Stimulated activated CD8-positive, alpha-beta memory T cell treated with anti-CD3 and anti-CD28 coated beads, Interleukin-15, amount 100 ng/mL, for 1 hour (primary cell): Measurements from ENCODE around the gene UTS2R.
"Not testable (repeated sequence)": the region's sequence is repeated elsewhere in the genome, so short reads cannot be mapped to it uniquely, and the experiment has no call there.

Source experiments
- DNase-seq: peaks from one replicate; pipeline ENCODE4 v3.0.0-alpha.2; 2020; ENCODE audit warnings: low read depth

UTS2R gene

GRCh38 chr17:82375359-82376041 is 3.9 kb downstream of the UTS2R start:
- no peak for DNase-seq

GRCh38 chr17:82376042-82376730 is 4.6 kb downstream of the UTS2R start:
- no peak for DNase-seq

- not testable (repeated sequence) for DNase-seq
Observed at GRCh38 chr17:82377294-82377693, 5.7 kb downstream of the UTS2R start.

- no peak for DNase-seq
Observed at GRCh38 chr17:82377924-82378740, 6.6 kb downstream of the UTS2R start.

GRCh38 chr17:82378741-82379021 is 7.1 kb downstream of the UTS2R start:
- DNase-seq = no peak

GRCh38 chr17:82380860-82381702 is 9.5 kb downstream of the UTS2R start:
- DNase-seq = no peak

GRCh38 chr17:82381703-82382009 is 10.1 kb downstream of the UTS2R start:
- DNase-seq = not testable (repeated sequence)

- DNase-seq = not testable (repeated sequence)
Observed at GRCh38 chr17:82382220-82382932, 10.8 kb downstream of the UTS2R start.

GRCh38 chr17:82382933-82383255 is 11.3 kb downstream of the UTS2R start:
- DNase-seq = no peak

- no peak for DNase-seq
Observed at GRCh38 chr17:82383411-82383810, 11.8 kb downstream of the UTS2R start.

GRCh38 chr17:82384051-82384729 is 12.6 kb downstream of the UTS2R start:
- no peak for DNase-seq

- no peak for DNase-seq
Observed at GRCh38 chr17:82384730-82385481, 13.3 kb downstream of the UTS2R start.

GRCh38 chr17:82385559-82386254 is 14.1 kb downstream of the UTS2R start:
- DNase-seq = no peak

GRCh38 chr17:82386255-82386831 is 14.8 kb downstream of the UTS2R start:
- no peak for DNase-seq

GRCh38 chr17:82386881-82387704 is 15.5 kb downstream of the UTS2R start:
- no peak for DNase-seq

GRCh38 chr17:82387705-82388106 is 16.1 kb downstream of the UTS2R start:
- DNase-seq = no peak

GRCh38 chr17:82388223-82388921 is 16.8 kb downstream of the UTS2R start:
- no peak for DNase-seq

- no peak for DNase-seq
Observed at GRCh38 chr17:82388922-82389283, 17.3 kb downstream of the UTS2R start.
